Inflammatory macrophage treated with lipopolysaccharide for 4 hours (primary cell): ENCODE measurements around the gene SLC39A11.
"Not testable (repeated sequence)": the region's sequence is repeated elsewhere in the genome, so short reads cannot be mapped to it uniquely, and the experiment has no call there.

Experiments
- DNase-seq: peaks from one replicate; pipeline ENCODE4 v3.0.0-alpha.2; 2020

SLC39A11 gene

DNA sequence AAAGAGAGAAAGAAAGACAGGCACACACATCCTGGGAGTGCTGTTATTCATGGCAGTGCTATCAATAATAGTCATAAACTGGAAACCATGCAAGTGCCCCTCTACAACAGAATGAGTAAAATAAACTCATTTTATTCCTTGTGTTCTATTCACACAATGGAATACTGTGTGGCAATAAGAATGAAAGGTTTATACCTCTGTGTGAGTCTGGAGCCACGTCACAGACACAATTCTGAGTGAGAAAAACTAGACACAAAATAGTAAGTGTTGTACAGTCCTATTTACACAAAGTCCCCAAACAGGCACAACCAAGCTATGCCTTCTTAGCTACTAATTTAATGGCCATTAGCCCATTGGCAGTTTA lies 429.7 kb downstream of the SLC39A11 start:
- no peak for DNase-seq

DNA sequence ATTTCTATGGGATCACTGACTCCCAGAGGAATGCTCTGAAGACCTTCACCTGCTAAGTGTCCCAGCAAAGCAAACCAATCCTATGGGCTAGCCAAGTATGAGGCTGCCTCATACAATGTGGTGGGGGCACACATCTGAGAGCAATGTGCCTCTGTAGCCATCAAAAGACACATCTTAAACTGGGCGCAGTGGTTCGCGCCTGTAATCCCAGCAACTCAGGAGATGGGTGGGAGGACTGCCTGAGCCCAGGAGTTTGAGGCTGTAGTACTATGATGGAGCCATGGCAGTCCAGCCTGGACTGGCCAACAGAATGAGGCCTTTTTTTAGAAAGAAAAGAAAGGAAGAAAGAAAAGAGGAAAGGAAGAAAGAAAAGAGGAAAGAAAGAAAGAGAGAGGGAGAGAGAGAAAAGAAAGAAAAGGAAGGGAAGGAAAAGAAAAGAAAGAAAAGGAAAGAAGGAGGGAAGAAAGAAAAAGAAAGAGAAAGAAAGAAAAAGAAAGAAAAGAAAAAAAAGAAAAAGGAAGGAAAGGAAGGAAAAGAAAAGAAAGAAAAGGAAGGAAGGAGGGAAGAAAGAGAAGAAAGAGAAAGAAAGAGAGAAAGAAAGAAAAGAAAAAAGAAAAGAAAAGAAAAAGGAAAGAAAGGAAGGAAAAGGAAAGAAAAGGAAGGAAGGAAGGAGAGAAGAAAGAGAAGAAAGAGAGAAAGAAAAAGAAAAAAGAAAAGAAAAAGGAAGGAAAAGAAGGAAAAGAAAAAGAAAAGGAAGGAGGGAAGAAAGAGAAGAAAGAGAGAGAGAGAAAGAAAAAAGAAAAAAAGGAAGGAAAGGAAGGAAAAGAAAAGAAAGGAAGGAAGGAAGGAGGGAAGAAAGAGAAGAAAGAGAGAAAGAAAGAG lies 430.3 kb downstream of the SLC39A11 start:
- DNase-seq, result no peak

DNA sequence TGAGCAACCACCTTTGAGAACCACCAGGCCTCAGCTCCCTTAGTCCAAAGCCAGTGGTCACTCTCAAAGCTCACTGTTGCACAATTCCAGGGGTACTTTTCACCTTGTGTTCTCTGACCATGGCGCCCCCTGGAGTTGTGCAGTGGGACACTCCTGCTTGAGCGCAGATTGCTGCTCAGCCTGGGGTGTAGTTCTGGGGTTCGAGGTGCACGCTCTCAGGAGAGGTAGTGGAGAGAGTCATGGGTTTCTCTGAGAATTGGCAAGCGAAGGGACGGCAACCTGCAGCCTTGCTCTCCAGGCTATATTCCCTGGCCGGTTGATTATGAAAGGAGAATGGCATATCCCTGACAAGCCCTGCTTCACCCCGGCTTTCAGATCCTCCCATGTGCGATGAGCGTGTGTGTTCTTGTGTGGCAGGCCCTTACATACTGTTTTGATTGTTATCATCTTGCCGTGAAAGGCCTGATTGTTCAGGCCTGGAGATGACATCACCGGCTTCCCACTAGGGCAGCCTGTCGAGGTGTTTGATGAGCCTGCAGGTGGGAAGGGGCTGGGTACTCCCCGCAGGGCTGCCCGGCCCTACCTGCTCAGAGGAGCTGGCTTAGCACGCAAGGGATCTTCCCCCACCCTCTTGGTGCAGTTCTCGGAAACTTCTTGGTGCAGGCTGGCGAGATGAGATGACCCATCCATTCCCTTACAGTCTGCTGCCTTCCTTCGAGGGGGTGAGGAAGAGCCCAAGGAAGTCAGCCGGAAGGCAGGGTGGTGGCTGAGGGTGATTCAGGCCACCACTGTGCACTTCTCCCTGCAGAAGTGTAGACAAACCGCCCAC lies 431.2 kb downstream of the SLC39A11 start:
- no peak for DNase-seq

DNA sequence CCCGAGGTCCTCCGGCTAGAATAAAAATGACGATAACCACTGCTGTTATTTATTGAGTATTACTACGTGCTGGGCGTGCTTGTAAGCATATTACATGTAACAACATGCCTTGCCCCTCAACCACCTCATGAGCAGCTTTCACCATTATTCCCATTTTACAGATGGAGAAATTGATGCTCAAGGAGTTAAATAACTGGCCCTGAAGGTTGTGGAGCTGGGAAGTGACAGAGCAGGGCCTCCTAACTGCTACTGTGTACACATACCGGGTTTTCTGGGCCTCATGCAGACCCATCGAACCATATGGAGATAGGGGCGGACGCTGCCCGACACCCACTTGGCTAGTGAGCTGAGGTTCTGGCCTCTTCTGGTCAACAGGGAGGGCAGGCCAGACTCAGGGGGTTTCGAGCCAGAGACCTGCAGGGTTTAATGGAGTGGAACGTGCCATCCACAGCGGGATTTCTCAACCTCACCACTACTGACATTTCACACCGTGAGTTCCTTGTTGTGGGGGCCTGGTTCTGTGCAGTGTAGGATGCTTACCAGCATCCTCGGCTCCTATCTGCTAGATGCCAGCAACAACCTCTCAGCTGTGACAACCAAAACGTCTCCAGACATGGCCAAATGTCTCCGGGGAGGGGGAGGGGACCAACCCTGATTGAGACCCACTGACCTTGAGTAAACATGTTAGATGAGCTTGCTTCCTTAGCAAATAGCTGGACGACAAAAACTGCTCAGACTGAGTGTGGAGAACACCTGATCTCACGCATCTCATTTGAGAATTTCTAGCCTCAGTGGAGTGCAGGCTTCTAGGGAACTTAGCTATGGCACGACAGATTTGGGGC lies 432.0 kb downstream of the SLC39A11 start:
- DNase-seq, result no peak

DNA sequence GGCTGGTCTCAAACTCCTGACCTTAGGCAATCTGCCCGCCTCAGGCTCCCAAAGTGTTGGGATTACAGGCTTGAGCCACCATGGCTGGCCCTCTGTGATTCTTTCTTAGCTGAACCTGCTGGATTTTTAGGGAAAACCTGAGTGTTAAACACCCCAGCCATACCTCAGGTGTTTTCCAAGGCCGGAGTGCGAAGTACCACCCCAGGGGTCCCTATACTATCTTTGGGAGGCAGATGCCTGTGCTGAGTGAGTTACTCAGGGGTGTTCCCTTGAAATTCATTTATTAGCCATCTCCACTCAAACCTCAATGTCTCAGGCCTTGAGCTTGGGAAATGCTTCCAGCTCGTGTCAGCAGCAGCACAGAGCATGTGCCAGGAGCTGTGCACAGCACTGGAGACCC lies 432.7 kb downstream of the SLC39A11 start:
- DNase-seq, result no peak

DNA sequence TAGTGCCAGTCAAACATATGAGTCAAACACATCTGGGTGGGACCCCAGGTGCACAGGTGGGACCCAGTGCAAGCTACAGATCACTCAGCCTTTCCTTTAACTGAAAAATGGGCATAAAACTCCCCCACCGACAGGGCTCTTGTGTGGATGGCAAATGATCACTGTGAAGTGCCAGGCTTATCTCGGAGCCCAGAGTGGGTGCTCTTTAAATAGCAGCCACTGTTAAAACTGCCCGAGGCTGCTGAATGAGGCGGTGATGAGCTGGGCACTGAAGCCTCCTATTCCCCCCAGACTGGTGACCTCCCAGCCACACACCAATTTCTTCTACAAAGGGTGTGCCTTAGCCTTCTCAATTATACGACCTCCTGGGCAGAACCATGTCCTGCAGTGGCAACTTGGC lies 433.8 kb downstream of the SLC39A11 start:
- no peak for DNase-seq

DNA sequence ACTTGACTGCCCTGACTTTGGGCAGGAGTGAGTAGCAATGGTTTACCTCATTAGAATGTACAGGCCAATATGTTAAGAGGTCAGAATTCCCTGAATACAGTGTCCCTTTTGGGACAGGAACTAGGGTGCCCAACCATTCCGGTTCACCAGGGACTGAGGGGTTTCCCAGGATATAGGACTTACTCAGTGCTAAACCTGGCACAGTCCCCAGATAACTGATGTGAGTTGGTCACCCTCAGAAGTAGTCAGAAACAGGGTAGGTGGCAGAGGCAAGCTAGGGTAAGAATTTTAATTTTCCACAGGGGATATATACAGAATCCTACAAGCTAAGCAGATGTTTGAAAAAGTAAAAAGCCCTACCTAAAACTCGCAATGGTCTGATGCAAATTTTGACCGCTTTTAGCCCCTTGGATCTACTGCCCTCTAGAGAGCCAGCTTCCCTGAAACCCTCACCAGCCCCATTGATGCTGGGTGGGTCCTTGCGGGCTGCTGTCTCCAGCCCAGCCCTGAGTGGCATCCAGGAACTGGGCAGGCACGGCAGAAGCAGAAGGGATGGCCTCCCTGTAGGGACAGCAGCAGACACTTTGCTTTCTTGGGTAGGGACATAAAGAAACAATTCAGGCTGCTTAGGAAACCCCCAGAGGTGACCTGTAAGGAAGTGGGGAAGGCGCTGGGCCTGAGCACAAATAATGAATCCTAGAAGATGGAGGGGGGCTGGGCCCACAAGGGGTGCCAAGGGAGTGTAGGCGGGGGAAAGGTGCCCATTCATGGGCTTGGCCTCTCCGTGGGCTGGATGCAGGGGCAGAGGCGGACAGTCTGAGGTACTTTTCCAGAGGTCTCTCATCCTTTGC lies 434.8 kb downstream of the SLC39A11 start:
- DNase-seq, result no peak

DNA sequence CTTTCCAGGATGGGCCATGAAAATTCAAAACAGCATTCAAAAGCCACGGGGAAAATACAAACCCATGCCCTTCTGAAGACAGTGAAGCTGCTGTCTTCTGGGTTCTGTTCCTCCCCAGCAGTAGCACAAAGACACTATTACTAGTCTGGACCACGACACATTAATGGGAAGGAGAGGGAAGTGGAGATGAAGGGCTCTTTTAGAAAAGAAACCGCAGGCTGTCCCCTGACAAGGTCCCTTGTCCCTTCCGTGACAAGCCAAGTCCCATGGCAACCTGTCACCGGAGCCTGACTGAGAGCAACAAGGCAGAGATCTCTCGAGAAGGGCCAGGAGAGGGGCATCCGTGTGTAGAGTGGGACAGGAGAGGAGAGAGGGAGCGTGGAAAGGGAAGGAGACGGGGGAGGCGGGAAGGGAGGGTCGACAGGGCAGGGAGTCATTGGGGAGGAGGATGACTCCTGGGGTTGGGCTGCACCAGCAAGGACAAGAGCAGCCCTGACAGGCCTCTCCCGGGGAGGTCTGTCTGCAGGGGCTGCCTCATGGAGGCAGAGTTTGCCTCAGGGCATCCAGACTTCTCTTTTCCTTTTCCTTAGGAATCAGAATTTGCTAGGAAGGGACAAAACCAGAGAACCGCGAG lies 436.2 kb downstream of the SLC39A11 start:
- DNase-seq, result no peak

DNA sequence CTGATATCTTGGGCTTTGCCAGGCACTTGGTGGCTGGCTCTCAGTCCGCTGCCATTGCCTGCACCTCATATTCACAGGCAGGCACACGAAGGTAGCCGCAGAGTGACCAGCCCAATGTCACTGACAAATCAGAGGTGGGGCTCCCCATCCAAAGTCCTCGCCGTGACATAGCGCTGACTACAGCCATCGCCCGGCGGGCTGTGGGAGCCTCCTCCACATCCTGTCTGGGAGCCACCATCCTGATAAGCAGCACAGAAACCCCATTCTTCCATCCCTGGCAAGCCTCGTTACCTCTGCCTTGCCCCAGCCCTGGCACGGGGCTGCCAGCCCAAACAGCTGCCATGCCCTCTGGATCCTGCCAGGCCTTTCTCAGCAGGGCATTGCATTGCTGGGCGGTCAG lies 437.8 kb downstream of the SLC39A11 start:
- DNase-seq, result no peak

DNA sequence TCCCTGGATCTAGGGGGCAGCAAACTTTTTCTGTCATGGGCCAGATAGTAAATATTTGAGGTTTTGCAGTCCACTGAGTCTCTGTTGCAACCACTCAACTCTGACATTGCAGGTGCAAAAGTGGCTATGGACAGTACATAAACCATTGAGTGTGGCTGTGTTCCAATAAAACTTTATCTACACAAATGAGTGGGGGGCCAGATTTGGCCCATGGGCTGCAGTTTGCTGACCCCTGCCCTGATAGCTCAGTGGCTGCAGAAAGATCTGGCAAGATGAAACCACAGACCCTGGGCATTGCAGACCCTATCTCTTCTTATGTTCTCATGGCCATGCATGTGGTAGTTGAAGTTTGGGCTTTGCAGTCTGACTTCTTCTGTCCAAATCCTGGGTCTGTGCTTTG lies 440.5 kb downstream of the SLC39A11 start:
- DNase-seq, result no peak

DNA sequence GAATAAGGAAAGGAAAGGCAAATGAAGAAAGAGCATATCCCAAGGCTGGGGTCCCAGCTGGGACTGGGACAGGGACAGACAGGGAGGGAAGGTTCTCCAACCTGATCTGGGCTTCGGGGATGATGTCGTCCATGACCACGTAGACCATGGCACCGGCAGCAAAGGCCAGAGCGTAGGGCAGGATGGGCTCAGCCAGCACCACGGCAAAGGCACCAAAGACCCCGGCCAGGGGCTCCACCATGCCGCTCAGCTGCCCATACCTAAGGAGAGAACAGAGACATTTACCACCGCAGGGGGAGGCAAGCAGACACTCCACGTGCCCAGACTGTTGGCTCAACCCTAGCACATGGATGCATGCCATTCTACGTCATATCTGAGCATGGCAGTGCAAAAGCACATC lies 443.8 kb downstream of the SLC39A11 start:
- DNase-seq, result no peak

DNA sequence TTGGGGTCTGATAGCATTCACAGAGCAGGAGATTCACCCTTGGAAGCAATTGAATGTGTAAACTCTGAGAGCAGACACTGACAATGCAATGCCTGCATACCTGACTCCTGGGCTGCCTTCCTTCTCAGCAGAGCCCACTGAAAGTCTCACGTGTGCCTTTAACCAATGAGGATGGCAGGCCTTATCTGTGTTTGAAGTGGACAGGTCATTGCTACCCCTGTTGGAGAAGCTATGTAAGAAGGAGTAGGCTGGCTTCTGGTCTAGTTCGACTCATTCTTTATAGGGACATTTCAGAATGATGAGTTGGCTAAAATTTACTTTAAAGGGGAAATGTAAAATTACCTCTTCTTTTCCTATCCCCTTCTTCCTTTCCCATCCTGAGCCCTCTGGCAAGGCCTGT lies 446.3 kb downstream of the SLC39A11 start:
- no peak for DNase-seq

DNA sequence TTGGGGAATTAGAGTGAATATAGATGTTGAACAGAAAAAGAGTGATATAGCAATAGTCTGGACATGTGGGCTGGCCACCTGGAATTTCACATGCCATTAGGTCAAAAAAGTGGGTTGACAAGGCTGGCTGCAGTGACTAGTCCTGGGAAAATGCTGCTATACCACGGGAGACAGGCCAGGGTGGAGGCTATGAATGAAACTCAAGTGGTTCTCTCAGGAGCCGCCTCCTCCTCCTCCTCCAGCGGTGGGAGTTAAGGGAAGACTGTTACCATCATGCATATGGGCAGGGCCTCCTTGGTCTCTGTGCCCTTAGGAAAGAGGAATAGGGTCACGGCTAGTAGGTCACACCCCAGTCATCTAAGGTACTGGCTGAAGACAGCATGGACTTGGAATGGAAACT lies 448.0 kb downstream of the SLC39A11 start:
- DNase-seq, result no peak

DNA sequence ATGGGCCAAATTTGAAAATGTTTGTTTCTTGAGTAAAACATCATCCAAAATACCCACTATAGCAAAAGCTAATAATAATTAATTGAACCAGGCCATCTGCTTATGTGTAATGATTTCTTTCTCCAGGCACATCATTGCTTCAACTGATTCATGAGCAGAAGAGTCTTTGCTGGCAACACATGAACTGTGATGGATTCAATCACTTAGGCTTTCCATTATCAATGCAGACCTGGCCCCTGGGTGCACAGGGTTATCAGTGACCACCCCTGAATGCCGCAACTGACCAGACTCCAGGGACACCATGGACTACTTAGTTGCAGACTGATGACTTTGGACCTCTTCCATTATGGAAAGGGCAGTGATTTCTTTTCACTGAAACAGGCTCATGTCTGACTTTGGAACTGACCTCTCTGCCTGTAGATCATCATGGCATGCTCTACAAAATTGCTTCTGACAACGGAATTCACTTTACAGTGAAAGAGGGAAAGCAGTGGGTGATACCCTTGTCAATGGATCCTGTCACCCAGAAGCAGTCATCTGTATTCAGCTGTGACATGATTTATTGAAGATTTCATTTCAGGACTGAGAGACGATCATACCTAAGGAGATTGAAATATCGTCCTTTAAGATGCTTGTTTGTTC lies 448.8 kb downstream of the SLC39A11 start:
- DNase-seq, result no peak

DNA sequence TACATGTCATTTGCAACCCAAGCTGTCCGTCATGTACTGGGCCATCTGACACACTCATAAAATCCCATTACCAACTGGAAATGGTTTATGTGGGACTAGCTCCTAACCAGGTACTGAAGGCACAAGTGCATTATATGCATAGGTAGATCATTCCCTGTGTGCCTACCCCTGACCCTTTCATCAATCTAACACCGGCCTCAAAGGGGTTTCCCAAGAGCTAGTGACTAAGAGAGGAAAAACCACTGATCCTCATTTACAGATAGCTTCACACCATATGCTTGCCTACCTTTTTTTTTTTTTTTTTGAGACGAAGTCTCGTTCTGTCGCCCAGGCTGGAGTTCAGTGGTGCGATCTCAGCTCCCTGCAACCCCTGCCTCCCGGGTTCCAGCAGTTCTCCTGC lies 449.8 kb downstream of the SLC39A11 start:
- DNase-seq, result no peak

DNA sequence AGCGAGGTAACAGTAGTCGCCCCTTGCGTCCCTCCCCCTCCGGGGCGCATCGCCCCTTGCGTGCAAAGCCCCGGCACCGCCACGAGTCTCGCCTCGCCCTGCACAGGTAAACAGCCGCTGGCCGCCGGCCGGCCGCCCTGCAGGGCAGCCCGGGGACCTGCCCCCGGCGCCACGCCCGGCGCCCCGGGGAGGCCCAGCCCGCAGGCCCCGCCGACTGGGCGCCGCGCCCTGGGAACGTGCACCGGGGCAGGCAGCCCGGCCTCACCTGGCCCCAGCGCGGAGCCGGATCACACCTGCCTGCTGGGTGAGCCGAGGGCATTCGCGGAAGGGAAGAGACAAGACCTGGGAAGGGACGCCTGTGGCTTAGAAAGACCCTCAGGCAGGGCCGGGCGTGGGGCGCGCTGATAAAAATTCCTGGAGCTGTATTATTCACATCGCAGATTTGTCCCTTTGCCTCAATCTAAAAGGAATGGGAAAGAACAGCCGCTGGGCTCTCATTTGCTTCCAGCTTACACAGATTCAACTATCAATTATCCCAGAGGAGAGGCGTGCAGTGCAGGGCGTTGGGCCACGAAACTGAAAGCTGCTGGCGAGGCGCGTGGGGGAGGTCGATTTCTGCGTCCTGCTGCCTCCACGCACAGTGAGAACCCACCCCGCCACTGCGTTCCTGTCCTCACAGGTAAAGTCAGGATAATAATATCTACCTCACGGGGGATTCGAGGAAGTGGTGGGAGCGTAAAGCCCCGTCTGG lies 451.9 kb downstream of the SLC39A11 start:
- DNase-seq, result no peak

DNA sequence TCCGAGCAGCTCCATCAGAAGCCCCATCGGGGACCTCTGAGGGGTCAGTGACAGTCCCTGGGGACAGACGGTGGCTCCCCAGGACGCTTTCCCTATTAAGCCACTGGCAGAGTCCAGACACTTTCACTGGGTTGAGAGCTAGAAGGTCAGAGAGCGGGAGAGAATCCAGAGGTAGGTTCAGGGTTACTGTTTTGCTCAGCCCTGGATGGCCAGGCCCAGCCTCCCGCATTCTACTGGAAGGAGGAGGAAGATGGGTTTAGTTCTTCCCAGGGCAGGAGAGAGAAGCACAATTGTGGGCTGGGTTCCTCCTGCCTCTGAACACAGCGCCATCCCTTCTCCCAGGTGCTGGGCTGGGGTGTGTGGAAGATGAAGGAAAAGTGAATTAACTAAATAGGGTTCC lies 452.8 kb downstream of the SLC39A11 start:
- DNase-seq, result no peak

DNA sequence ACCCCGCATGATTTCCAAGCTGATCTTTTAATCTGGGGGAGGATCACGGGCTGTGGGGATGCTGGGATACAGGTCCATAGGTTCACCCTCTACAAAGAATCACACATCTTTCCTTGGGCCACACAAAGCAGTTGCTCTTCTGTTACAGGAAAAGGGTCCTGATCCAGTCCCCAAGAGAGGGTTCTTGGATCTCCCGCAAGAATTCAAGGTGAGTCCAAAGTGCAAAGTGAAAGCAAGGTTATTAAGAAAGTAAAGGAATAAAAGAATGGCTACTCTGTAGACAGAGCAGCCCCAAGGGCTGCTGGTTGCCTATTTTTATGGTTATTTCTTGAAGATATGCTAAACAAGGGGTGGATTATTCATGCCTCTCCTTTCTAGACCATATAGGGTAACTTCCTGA lies 453.6 kb downstream of the SLC39A11 start:
- DNase-seq, result not testable (repeated sequence)

DNA sequence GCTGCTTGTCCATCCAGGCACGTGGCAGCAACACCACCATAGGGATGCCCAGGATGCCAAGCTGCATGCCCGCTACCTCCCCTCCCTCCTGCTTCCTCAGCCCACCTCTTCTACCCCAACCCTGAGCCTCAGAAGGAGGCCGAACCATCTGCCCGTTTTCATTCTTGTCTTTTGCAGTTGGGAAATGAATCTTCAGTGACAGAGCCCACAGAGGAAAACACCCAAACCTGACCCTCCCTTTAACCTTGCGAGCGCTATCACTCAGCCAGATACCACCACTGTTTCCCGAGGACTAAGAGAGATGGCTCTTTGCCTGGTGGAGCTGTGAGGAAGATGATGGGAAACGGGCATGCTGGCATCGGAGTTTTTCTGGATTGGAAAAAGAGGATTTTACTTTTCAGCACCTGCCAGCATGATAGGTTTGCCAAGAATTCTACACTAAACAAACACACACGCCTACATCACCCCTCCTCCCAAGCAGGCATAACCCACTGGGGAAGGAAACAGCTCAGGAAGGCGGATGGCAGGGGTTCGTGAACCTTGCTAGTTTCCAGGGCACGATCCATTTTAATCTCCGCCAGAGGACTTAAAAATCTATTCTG lies 457.4 kb downstream of the SLC39A11 start:
- DNase-seq, result no peak

DNA sequence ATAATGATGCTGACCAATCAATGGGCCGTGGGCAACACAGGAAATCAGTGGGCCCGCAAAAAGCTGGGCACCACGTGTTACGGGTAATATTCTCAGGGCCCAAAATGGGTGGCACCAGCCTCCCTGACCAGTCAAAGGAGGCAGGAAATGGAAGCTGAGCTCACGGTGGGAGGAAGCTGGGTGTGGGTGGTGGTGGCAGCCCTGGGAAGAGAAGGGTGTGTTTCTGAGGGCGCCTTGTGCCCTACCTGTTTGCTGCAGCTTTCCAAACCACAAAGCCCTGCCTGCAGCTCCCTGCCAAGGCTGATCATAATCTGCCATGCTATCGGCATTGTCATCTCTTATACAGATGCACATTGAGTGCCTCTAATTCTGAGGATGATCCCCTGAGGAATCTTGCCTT lies 457.9 kb downstream of the SLC39A11 start:
- DNase-seq, result no peak
